Liver (tissue), 9 donors: Measurements from ENCODE around the gene RERE. TPM values are rescaled to one million over a fixed set of nuclear protein-coding genes. Genes with fewer than 3 reads are reported as not detected.

Experiments used
- DNase-seq: peaks from one replicate; pipeline ENCODE4 v3.0.0-alpha.2; 2017; ENCODE audit warnings: low spot score
- H3K27ac ChIP-seq, 2 donors: one replicate each; pipeline ENCODE4 v1.7.0; 2013; ENCODE audit warnings: inconsistent platforms in 2 of 2, low read length in 2 of 2, control low read depth in 1 of 2, low read depth in 1 of 2, mild to moderate bottlenecking in 1 of 2
- H3K27me3 ChIP-seq, 4 donors: one replicate each; pipeline versions ENCODE4 v1.6.1 to v1.7.0; 2013; ENCODE audit warnings: low read length in 3 of 4, inconsistent platforms in 1 of 4, mild to moderate bottlenecking in 1 of 4, moderate library complexity in 1 of 4; ENCODE audit not compliant: control insufficient read depth in 4 of 4, insufficient read depth in 4 of 4
- H3K36me3 ChIP-seq, 4 donors: one replicate each; pipeline versions ENCODE4 v1.6.1 to v1.7.0; 2013; ENCODE audit warnings: low read length in 3 of 4, mild to moderate bottlenecking in 3 of 4, low read depth in 1 of 4, moderate library complexity in 1 of 4; ENCODE audit not compliant: control insufficient read depth in 4 of 4, insufficient read depth in 3 of 4
- H3K4me1 ChIP-seq, 4 donors: one replicate each; pipeline versions ENCODE4 v1.6.1 to v1.7.0; 2013; ENCODE audit warnings: low read length in 3 of 4, mild to moderate bottlenecking in 3 of 4, moderate library complexity in 1 of 4; ENCODE audit not compliant: control insufficient read depth in 4 of 4, insufficient read depth in 4 of 4
- H3K4me3 ChIP-seq, 3 donors: one replicate each; pipeline versions ENCODE4 v1.6.1 to v1.7.0; 2013; ENCODE audit warnings: low read length in 3 of 3, control low read depth in 1 of 3, low read depth in 1 of 3, mild to moderate bottlenecking in 1 of 3
- H3K9ac ChIP-seq, 2 donors: one replicate each; pipeline ENCODE4 v1.7.0; 2013; ENCODE audit warnings: low read length in 2 of 2, mild to moderate bottlenecking in 2 of 2, moderate library complexity in 2 of 2, control low read depth in 1 of 2, low read depth in 1 of 2
- H3K9me3 ChIP-seq, 4 donors: one replicate each; pipeline versions ENCODE4 v1.6.1 to v1.7.0; 2013; ENCODE audit warnings: low read length in 3 of 4; ENCODE audit not compliant: control insufficient read depth in 4 of 4
- ATF3 ChIP-seq: IDR thresholded peaks from 2 replicates; pipeline ENCODE4 v1.6.1; 2016; ENCODE audit warnings: antibody characterized with exemption
- EGR1 ChIP-seq, 2 donors: IDR thresholded peaks; 2 replicates each; pipeline ENCODE4 v1.6.1; 2016 to 2018; ENCODE audit warnings: antibody characterized with exemption in 2 of 2, low read depth in 2 of 2
- FOXA1 ChIP-seq: IDR thresholded peaks from 2 replicates; pipeline ENCODE4 v1.6.1; 2016; ENCODE audit warnings: antibody characterized with exemption
- GABPA ChIP-seq, 2 donors: IDR thresholded peaks in 1 of 2; conservative IDR thresholded peaks in 1 of 2; 2 replicates each; pipeline ENCODE4 v1.6.1; 2016; ENCODE audit warnings: antibody characterized with exemption in 2 of 2, mild to moderate bottlenecking in 1 of 2, moderate library complexity in 1 of 2
- HNF4A ChIP-seq, 2 donors: conservative IDR thresholded peaks; 2 replicates each; pipeline ENCODE4 v1.6.1; 2016; ENCODE audit warnings: antibody characterized with exemption in 2 of 2, mild to moderate bottlenecking in 2 of 2
- MAX ChIP-seq: IDR thresholded peaks from 2 replicates; pipeline ENCODE4 v1.6.1; 2016; ENCODE audit warnings: antibody characterized with exemption
- NR2F2 ChIP-seq: IDR thresholded peaks from 2 replicates; pipeline ENCODE4 v1.6.1; 2016; ENCODE audit warnings: antibody characterized with exemption
- RAD21 ChIP-seq, 2 donors: IDR thresholded peaks; 2 replicates each; pipeline ENCODE4 v1.6.1; 2016; ENCODE audit warnings: antibody characterized with exemption in 2 of 2, mild to moderate bottlenecking in 2 of 2
- REST ChIP-seq: IDR thresholded peaks from 2 replicates; pipeline ENCODE4 v1.6.1; 2016; ENCODE audit warnings: antibody characterized with exemption, mild to moderate bottlenecking
- RXRA ChIP-seq, 2 donors: IDR thresholded peaks; 2 replicates each; pipeline ENCODE4 v1.6.1; 2017 to 2018; ENCODE audit warnings: antibody characterized with exemption in 2 of 2, mild to moderate bottlenecking in 1 of 2
- TAF1 ChIP-seq: conservative IDR thresholded peaks from 2 replicates; pipeline ENCODE4 v1.6.1; 2016; ENCODE audit warnings: antibody characterized with exemption, mild to moderate bottlenecking
- YY1 ChIP-seq: IDR thresholded peaks from 2 replicates; pipeline ENCODE4 v1.6.1; 2016; ENCODE audit warnings: antibody characterized with exemption, mild to moderate bottlenecking
- ZBTB33 ChIP-seq: IDR thresholded peaks from 2 replicates; pipeline ENCODE4 v1.6.1; 2016; ENCODE audit warnings: antibody characterized with exemption
- WGBS: extraction: QIAGEN DNeasy Blood & Tissue Kit; methylation state at CpG from one replicate; pipeline ENCODE4 v1.1.7; 2013; 5-methylcytosine and 5-hydroxymethylcytosine counted together
- polyA plus RNA-seq, 2 donors: library from polyadenylated mRNA; stranded (reverse) in 1 of 2; unstranded in 1 of 2; fragments of 200-250 nt in 1 of 2; fragments of >200 nt in 1 of 2; fragmentation: Nextera tagmentation in 1 of 2; extraction: Ambion mirVana in 1 of 2; gene quantifications; one replicate each; pipeline versions ENCODE4 v1.2.1 to v1.2.3, GENCODE V29; 2013 to 2015
- total RNA-seq, 2 donors: library from RNA; depleted of rRNA; stranded (reverse); fragments of >200 nt; gene quantifications; one replicate each; pipeline ENCODE4 v1.2.3, GENCODE V29; 2014
- donor health status: healthy.
- donor health status: healthy.
- donor health status: healthy.
- donor health status: healthy.
- donor health status: healthy.

RERE gene
- total and polyA plus RNA-seq, 4 donors: 9.8 to 49.1 (median 24.8) TPM

- Histone ChIP-seq H3K36me3 (no peaks in the 10 kb centered on the region), H3K27me3 (no peaks in the 10 kb centered on the region), H3K4me3 (no peak overlapping the region), H3K4me1 (peaks cover 0 to 15% (median 0%) of the 10 kb centered on the region in 4 donors), H3K9ac (no peak overlapping the region), H3K9me3 (no peaks in the 10 kb centered on the region), H3K27ac (no peak overlapping the region)
- no peak for DNase-seq
- no peak for TF ChIP-seq YY1
- 95% methylated on average over 3 of the region's 3 CpGs for WGBS
These were observed 343.1 kb downstream of the RERE start for GRCh38 chr1:8474369-8474768.

GRCh38 chr1:8473891-8474300 is 343.5 kb downstream of the RERE start:
- H3K4me1 ChIP-seq: peaks cover 0 to 15% (median 3%) of the 10 kb centered on the region in 4 donors
- TF ChIP-seq YY1 (no peak), MAX (no peak), NR2F2 (no peak), EGR1 (IDR thresholded peaks at IDR 0.05; ENCODE audit: low read depth in 2 of 2) (no peak), GABPA (IDR thresholded peaks at IDR 0.05 in 1 of 2, conservative IDR thresholded peaks at IDR 0.05 in 1 of 2) (no peak), RAD21 (IDR thresholded peaks at IDR 0.05) (no peak), RXRA (IDR thresholded peaks at IDR 0.05) (no peak), REST (no peak), HNF4A (conservative IDR thresholded peaks at IDR 0.05) (no peak), FOXA1 (no peak), ATF3 (no peak), ZBTB33 (no peak), TAF1 (no peak)

More at GRCh38 chr1:8473891-8474300, 343.5 kb downstream of the RERE start:
- Histone ChIP-seq H3K27me3 (no peaks in the 10 kb centered on the region), H3K9me3 (no peaks in the 10 kb centered on the region), H3K27ac (no peak overlapping the region), H3K36me3 (no peaks in the 10 kb centered on the region), H3K9ac (no peak overlapping the region), H3K4me3 (no peak overlapping the region)
- DNase-seq: no peak
- 63% methylated on average over 2 of the region's 2 CpGs for WGBS
